Measurements from ENCODE around the gene TRABD2B.

Gene TRABD2B

DNA sequence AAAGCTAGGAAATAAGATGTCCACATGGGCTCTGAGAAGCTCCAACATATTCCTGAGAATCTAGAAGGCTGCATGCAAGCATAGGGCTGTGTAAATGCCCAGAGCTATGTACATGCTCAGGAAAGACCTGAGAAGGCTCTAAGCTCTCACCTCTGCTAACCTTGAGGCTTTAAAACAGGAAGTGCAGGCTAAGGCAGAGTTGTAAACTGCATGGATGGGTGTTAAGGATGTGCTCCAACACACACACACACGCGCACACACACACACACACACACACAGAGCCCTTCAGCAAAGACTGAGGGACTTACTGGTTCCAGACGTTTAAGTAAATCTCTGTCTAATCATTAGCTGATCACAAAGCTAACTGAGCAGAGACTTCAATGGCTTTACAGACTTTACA lies 162.9 kb downstream of the TRABD2B start:
- no peaks in the 10 kb centered on the region for H3K79me2 ChIP-seq (ENCODE audit: control insufficient read depth, low read length)
- peaks cover 6% of the 10 kb centered on the region; the same call in 1 of the 2 replicates for H3K9me3 ChIP-seq (ENCODE audit: control insufficient read depth, insufficient read depth, low read length)
- no peaks in the 10 kb centered on the region for H3K9me2 ChIP-seq (replicated peaks; ENCODE audit: control insufficient read depth, low read length)
- no peak overlapping the region for H3K27ac ChIP-seq (ENCODE audit: low read depth, low read length)
- no peak overlapping the region for H3K4me2 ChIP-seq (ENCODE audit: low read length)
- H3K4me1 ChIP-seq (ENCODE audit: control insufficient read depth, low read length), result no peaks in the 10 kb centered on the region
- TF ChIP-seq CTCF (IDR thresholded peaks at IDR 0.05; ENCODE audit: low read depth, low read length, poor library complexity, severe bottlenecking), result no peak
- no peak for TF ChIP-seq EZH2phosphoT487 (IDR thresholded peaks at IDR 0.05; ENCODE audit: borderline replicate concordance, low read length)
- H3K4me3 ChIP-seq (ENCODE audit: low read length), result no peak overlapping the region
- no peaks in the 10 kb centered on the region for H3F3A ChIP-seq (ENCODE audit: control insufficient read depth, insufficient read depth)
- no peaks in the 10 kb centered on the region for H3K36me3 ChIP-seq (ENCODE audit: control insufficient read depth, low read length)
- no peaks in the 10 kb centered on the region for H4K20me1 ChIP-seq (ENCODE audit: control insufficient read depth, insufficient read depth, low read depth, low read length)
- no peaks in the 10 kb centered on the region for H3K27me3 ChIP-seq (ENCODE audit: control insufficient read depth, low read length)

DNA sequence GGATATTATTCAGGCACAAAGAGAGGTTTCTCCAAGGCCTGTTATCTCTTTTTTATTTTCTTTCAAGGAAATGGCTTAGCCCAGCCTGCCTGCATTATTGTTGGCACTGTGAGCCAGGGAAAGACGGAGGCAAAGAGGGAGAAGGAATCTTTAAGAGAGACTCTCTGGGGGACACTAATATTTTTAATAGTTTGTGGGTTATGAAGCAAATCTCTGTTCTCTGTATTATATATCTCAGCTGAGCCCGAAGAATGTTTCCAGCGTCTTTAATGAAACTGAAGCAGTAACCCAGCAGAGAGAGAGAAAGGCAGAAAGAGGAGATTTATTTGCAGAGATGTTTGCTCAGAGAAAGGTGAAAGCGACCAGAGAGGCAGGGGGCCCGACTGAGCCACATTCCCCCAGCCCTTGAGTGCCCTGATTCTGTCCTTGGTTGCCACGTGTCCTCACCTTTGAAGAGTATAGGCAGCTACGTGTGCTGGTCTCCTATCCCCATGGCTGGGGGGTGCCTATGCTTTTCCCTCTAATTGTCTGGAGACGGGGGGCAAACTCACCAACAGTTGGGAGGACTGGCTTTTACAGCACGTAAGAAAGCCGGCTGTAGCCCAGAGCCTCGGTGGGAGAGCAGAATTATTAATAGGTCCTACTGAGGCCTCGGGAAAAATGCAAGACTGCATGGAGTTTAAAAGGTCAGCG lies 166.4 kb downstream of the TRABD2B start:
- Histone ChIP-seq H3K79me2 (ENCODE audit: control insufficient read depth, low read length) (no peaks in the 10 kb centered on the region), H4K20me1 (ENCODE audit: control insufficient read depth, insufficient read depth, low read depth, low read length) (no peaks in the 10 kb centered on the region), H3K27me3 (ENCODE audit: control insufficient read depth, low read length) (no peaks in the 10 kb centered on the region), H3K27ac (ENCODE audit: low read depth, low read length) (no peak overlapping the region), H3K36me3 (ENCODE audit: control insufficient read depth, low read length) (no peaks in the 10 kb centered on the region), H3K4me2 (ENCODE audit: low read length) (no peak overlapping the region), H3K4me1 (ENCODE audit: control insufficient read depth, low read length) (no peaks in the 10 kb centered on the region), H3K4me3 (ENCODE audit: low read length) (no peak overlapping the region), H3F3A (ENCODE audit: control insufficient read depth, insufficient read depth) (no peaks in the 10 kb centered on the region), H3K9me3 (ENCODE audit: control insufficient read depth, insufficient read depth, low read length) (peaks cover 5% of the 10 kb centered on the region; the same call in 1 of the 2 replicates), H3K9me2 (replicated peaks; ENCODE audit: control insufficient read depth, low read length) (no peaks in the 10 kb centered on the region)
- TF ChIP-seq EZH2phosphoT487 (IDR thresholded peaks at IDR 0.05; ENCODE audit: borderline replicate concordance, low read length) (no peak), CTCF (IDR thresholded peaks at IDR 0.05; ENCODE audit: low read depth, low read length, poor library complexity, severe bottlenecking) (no peak)

- TF ChIP-seq EZH2phosphoT487 (IDR thresholded peaks at IDR 0.05; ENCODE audit: borderline replicate concordance, low read length) (no peak), CTCF (IDR thresholded peaks at IDR 0.05; ENCODE audit: low read depth, low read length, poor library complexity, severe bottlenecking) (no peak)
- Histone ChIP-seq H3K27ac (ENCODE audit: low read depth, low read length) (no peak overlapping the region), H3K9me2 (replicated peaks; ENCODE audit: control insufficient read depth, low read length) (no peaks in the 10 kb centered on the region), H3K79me2 (ENCODE audit: control insufficient read depth, low read length) (no peaks in the 10 kb centered on the region), H3K4me1 (ENCODE audit: control insufficient read depth, low read length) (no peaks in the 10 kb centered on the region), H4K20me1 (ENCODE audit: control insufficient read depth, insufficient read depth, low read depth, low read length) (no peaks in the 10 kb centered on the region), H3K4me3 (ENCODE audit: low read length) (no peak overlapping the region), H3K27me3 (ENCODE audit: control insufficient read depth, low read length) (no peaks in the 10 kb centered on the region), H3K4me2 (ENCODE audit: low read length) (no peak overlapping the region), H3K9me3 (ENCODE audit: control insufficient read depth, insufficient read depth, low read length) (no peaks in the 10 kb centered on the region), H3K36me3 (ENCODE audit: control insufficient read depth, low read length) (no peaks in the 10 kb centered on the region), H3F3A (ENCODE audit: control insufficient read depth, insufficient read depth) (no peaks in the 10 kb centered on the region)
Observed at GRCh38 chr1:47830021-47830420, 167.2 kb downstream of the TRABD2B start.
